Thoracic aorta (tissue), 2 donors: Measurements from ENCODE around the gene SCUBE1. TPM values are rescaled to one million over a fixed set of nuclear protein-coding genes. Genes with fewer than 3 reads are reported as not detected.
"Not testable (repeated sequence)": the region's sequence is repeated elsewhere in the genome, so short reads cannot be mapped to it uniquely, and the experiment has no call there.

Experiments used
- ATAC-seq: fragments of 150-250 bp; one replicate; pipeline ENCODE4 v1.8.0; 2017; ENCODE audit warnings: low read depth; ENCODE audit not compliant: insufficient number of reproducible peaks, low FRiP score
- DNase-seq: peaks from one replicate; pipeline ENCODE4 v3.0.0-alpha.2; 2020; ENCODE audit warnings: low spot score
- H3K27ac ChIP-seq, 2 donors: fragments of 200-600 bp; sonication (generic); 1 replicate in 1 of 2; 2 replicates in 1 of 2; pipeline ENCODE4 v1.5.1; 2016; ENCODE audit warnings: mild to moderate bottlenecking in 2 of 2, moderate library complexity in 2 of 2
- H3K27me3 ChIP-seq: fragments of 200-600 bp; sonication (generic); replicated peaks from 2 replicates; pipeline ENCODE4 v1.6.0; 2016; ENCODE audit warnings: mild to moderate bottlenecking; ENCODE audit not compliant: insufficient read depth
- H3K36me3 ChIP-seq: fragments of 200-600 bp; sonication (generic); one replicate; pipeline ENCODE4 v1.5.1; 2016
- H3K4me1 ChIP-seq, 2 donors: fragments of 200-600 bp; sonication (generic); 1 replicate in 1 of 2; 2 replicates in 1 of 2; pipeline versions ENCODE4 v1.5.1 to v1.6.0; 2016; ENCODE audit warnings: low read depth in 2 of 2, mild to moderate bottlenecking in 1 of 2; ENCODE audit not compliant: control insufficient read depth in 1 of 2
- H3K4me3 ChIP-seq: fragments of 200-600 bp; sonication (generic); 2 replicates; pipeline ENCODE4 v1.5.1; 2016; ENCODE audit warnings: mild to moderate bottlenecking
- H3K9me3 ChIP-seq: fragments of 200-600 bp; sonication (generic); 2 replicates; pipeline ENCODE4 v1.5.1; 2016
- total RNA-seq, 2 donors: library from RNA; depleted of rRNA; stranded (reverse); fragments of >200 nt; gene quantifications; one replicate each; pipeline versions ENCODE4 v1.1.0 to v1.2.3, GENCODE V29; 2016
- TF ChIP-seq, protein P1 (sequence below): fragments of 200-600 bp; sonication (generic); IDR thresholded peaks from one replicate; pipeline ENCODE4 v1.5.1; 2019; ENCODE audit warnings: antibody characterized with exemption

The SCUBE1 gene
- total RNA-seq, 2 donors from 2014 or later, result 6.0 to 25.0 TPM

GRCh38 chr22:43356881-43357280, 13.7 kb upstream of the SCUBE1 start:
- no peaks in the 10 kb centered on the region for H3K4me1 ChIP-seq
- no peaks in the 10 kb centered on the region for H3K27me3 ChIP-seq
- no peak overlapping the region for H3K27ac ChIP-seq
- DNase-seq (no peak), ATAC-seq (no peak)
- H3K9me3 ChIP-seq, result no peaks in the 10 kb centered on the region
- TF ChIP-seq, protein P1, sequence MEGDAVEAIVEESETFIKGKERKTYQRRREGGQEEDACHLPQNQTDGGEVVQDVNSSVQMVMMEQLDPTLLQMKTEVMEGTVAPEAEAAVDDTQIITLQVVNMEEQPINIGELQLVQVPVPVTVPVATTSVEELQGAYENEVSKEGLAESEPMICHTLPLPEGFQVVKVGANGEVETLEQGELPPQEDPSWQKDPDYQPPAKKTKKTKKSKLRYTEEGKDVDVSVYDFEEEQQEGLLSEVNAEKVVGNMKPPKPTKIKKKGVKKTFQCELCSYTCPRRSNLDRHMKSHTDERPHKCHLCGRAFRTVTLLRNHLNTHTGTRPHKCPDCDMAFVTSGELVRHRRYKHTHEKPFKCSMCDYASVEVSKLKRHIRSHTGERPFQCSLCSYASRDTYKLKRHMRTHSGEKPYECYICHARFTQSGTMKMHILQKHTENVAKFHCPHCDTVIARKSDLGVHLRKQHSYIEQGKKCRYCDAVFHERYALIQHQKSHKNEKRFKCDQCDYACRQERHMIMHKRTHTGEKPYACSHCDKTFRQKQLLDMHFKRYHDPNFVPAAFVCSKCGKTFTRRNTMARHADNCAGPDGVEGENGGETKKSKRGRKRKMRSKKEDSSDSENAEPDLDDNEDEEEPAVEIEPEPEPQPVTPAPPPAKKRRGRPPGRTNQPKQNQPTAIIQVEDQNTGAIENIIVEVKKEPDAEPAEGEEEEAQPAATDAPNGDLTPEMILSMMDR, result no peak
- no peak overlapping the region for H3K4me3 ChIP-seq
- no peaks in the 10 kb centered on the region for H3K36me3 ChIP-seq

- not testable (repeated sequence) for DNase-seq, H3K27ac ChIP-seq, H3K27me3 ChIP-seq, H3K4me3 ChIP-seq, ATAC-seq, H3K9me3 ChIP-seq, H3K36me3 ChIP-seq, H3K4me1 ChIP-seq
These were observed 12.5 kb upstream of the SCUBE1 start for GRCh38 chr22:43355688-43356087.

- Histone ChIP-seq H3K36me3 (no peaks in the 10 kb centered on the region), H3K9me3 (no peaks in the 10 kb centered on the region), H3K4me1 (no peaks in the 10 kb centered on the region), H3K27me3 (no peaks in the 10 kb centered on the region), H3K27ac (no peak overlapping the region), H3K4me3 (no peak overlapping the region)
- DNase-seq, result no peak
- ATAC-seq, result no peak
- TF ChIP-seq, protein P1, result no peak
These were observed 8.8 kb upstream of the SCUBE1 start for GRCh38 chr22:43351966-43352345.

DNA sequence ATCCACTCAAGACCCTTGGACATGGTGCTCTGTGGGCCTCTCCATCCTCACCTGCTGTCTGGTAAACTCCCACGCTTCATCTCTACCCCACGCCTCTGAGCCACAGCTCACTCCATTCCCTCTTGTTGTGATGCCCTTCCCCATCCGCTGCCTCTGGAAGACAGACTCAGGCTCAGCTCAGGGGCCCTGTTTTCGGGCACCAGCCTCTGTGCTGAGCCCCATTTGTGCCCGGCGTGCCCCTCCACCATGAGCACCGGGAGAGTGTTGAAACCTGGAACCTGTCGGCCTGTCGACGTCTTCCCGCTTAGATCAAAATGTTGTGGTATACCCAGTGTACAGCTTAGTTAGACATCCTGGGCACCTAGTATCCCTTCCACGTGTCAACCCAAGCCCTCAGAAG, 6.5 kb upstream of the SCUBE1 start:
- Histone ChIP-seq H3K4me3 (no peak overlapping the region), H3K27ac (no peak overlapping the region), H3K27me3 (no peaks in the 10 kb centered on the region), H3K4me1 (no peaks in the 10 kb centered on the region), H3K9me3 (no peaks in the 10 kb centered on the region), H3K36me3 (no peaks in the 10 kb centered on the region)
- DNase-seq, result no peak
- ATAC-seq, result no peak
- TF ChIP-seq, protein P1, result no peak

GRCh38 chr22:43346521-43346929, 3.4 kb upstream of the SCUBE1 start:
- H3K27me3 ChIP-seq, result peaks cover 3% of the 10 kb centered on the region
- no peaks in the 10 kb centered on the region for H3K9me3 ChIP-seq
- no peaks in the 10 kb centered on the region for H3K36me3 ChIP-seq
- H3K4me3 ChIP-seq, result no peak overlapping the region
- TF ChIP-seq, protein P1, result peak; percentile 73
- DNase-seq, result no peak
- no peak for ATAC-seq
- H3K27ac ChIP-seq, result no peak overlapping the region
- H3K4me1 ChIP-seq, result peaks cover 0 to 7% of the 10 kb centered on the region in 2 donors

DNA sequence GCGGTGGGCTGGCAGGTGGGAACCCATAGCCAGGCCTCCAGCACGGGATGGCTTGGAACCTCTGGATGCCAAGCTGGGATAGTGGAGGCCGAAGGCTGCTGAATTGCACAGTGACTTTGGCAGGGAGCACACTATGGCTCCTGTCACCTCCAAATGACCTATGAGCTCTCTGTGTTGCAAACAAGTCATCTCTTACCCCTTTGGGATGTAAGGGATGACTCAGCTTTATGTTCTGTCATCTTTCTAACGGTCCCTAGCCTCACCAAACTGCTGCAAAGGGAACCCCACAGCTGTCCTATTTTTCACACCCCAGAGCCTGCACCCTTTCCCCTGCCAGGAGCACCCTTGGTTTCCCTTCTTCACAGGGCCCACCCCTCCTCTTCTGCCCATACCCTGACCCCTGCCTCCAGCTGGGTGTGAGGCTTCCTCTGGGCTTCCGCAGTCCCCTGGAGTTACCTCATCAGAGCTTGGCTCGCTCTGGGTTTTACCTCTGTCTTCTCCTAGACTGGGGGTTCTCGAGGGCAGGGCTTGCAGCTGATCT, 2.7 kb upstream of the SCUBE1 start:
- H3K36me3 ChIP-seq, result no peaks in the 10 kb centered on the region
- TF ChIP-seq, protein P1, result no peak
- H3K4me1 ChIP-seq, result peaks cover 0 to 7% of the 10 kb centered on the region in 2 donors
- ATAC-seq (no peak), DNase-seq (no peak)
- no peak overlapping the region for H3K27ac ChIP-seq
- H3K9me3 ChIP-seq, result no peaks in the 10 kb centered on the region
- H3K27me3 ChIP-seq, result peaks cover 3% of the 10 kb centered on the region
- no peak overlapping the region for H3K4me3 ChIP-seq
